ENCODE data around the gene OR9G1.
"Not testable (repeated sequence)": the region's sequence is repeated elsewhere in the genome, so short reads cannot be mapped to it uniquely, and the experiment has no call there.

The OR9G1 gene, protein sequence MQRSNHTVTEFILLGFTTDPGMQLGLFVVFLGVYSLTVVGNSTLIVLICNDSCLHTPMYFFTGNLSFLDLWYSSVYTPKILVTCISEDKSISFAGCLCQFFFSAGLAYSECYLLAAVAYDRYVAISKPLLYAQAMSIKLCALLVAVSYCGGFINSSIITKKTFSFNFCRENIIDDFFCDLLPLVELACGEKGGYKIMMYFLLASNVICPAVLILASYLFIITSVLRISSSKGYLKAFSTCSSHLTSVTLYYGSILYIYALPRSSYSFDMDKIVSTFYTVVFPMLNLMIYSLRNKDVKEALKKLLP

DNA sequence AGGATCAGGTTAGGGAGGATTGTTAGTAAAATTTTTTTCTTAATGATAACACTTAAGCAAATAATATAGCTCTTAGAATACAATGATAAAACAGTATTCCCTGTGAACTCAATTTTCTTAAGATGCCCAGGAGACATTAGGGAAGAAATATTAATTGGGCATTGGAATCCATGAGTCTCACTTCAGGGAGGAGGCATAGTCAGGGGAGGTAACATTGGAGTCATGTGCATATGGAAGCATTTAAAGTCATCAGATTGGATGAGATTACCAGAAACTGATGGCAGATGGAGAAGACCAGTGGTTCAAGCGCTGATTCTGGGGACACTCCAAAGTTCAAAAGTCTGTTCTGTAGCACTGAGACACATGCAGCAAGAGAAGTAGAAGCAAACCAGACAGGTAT, at the start of gene OR9G1:
Gene OR9G1, plus strand, starts transcription at position 301 of the 400 bp plus-strand sequence. CDS start 1,293 bp downstream, outside the sequence.
- H3K9me3 Mint-ChIP-seq, result peaks cover 3% of the 10 kb centered on the region
- no peaks in the 10 kb centered on the region for H3K4me1 Mint-ChIP-seq (ENCODE audit: low read depth)
- H3K4me3 Mint-ChIP-seq, result no peak within 1 kb of the TSS
- no peak within 1 kb of the TSS for H3K27ac Mint-ChIP-seq
- H3K27me3 Mint-ChIP-seq (ENCODE audit: low read depth), result no peaks in the 10 kb centered on the region
- H3K36me3 Mint-ChIP-seq (ENCODE audit: low read depth), result no peaks in the 10 kb centered on the region

DNA sequence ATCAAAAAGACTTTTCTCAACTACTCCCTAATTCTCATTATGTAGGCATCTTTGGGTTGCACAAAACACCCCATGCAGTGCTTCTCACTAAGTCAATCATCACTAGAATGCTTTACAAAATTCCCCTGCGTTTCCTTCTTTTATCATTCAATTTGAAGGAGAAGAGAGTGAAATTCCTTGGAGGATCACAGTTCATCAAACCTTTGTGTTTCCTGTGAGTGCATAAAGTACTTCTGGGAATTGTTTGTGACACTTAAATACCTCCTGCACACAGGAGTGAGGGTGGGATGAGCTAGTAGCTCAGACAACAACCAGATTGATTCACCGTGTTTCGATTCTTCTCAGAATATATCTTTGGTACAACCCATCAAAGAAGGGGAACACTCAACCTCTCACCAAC, 39.1 kb upstream of the OR9G1 start:
- no peak overlapping the region for H3K4me3 Mint-ChIP-seq
- no peaks in the 10 kb centered on the region for H3K36me3 Mint-ChIP-seq (ENCODE audit: low read depth)
- peaks cover 16% of the 10 kb centered on the region for H3K9me3 Mint-ChIP-seq
- no peaks in the 10 kb centered on the region for H3K27me3 Mint-ChIP-seq (ENCODE audit: low read depth)
- H3K27ac Mint-ChIP-seq, result no peak overlapping the region
- H3K4me1 Mint-ChIP-seq (ENCODE audit: low read depth), result no peaks in the 10 kb centered on the region

- Mint-ChIP-seq H3K27ac (no peak within 1 kb of the TSS), H3K9me3 (peaks cover 9% of the 10 kb centered on the region), H3K27me3 (ENCODE audit: low read depth) (no peaks in the 10 kb centered on the region), H3K4me1 (ENCODE audit: low read depth) (no peaks in the 10 kb centered on the region), H3K36me3 (ENCODE audit: low read depth) (no peaks in the 10 kb centered on the region), H3K4me3 (no peak within 1 kb of the TSS)
Observed at GRCh38 chr11:56663386-56663785, 35.5 kb upstream of the OR9G1 start, which contains the start of gene OR5AR1. TSS of gene OR5AR1 (plus strand) at chr11:56663686. CDS start at chr11:56663686, 0 bp downstream.

GRCh38 chr11:56670984-56671383, 27.9 kb upstream of the OR9G1 start:
- Mint-ChIP-seq H3K4me3 (no peak overlapping the region), H3K36me3 (ENCODE audit: low read depth) (no peaks in the 10 kb centered on the region), H3K9me3 (peaks cover 11% of the 10 kb centered on the region), H3K27ac (no peak overlapping the region), H3K4me1 (ENCODE audit: low read depth) (no peaks in the 10 kb centered on the region), H3K27me3 (ENCODE audit: low read depth) (no peaks in the 10 kb centered on the region)

DNA sequence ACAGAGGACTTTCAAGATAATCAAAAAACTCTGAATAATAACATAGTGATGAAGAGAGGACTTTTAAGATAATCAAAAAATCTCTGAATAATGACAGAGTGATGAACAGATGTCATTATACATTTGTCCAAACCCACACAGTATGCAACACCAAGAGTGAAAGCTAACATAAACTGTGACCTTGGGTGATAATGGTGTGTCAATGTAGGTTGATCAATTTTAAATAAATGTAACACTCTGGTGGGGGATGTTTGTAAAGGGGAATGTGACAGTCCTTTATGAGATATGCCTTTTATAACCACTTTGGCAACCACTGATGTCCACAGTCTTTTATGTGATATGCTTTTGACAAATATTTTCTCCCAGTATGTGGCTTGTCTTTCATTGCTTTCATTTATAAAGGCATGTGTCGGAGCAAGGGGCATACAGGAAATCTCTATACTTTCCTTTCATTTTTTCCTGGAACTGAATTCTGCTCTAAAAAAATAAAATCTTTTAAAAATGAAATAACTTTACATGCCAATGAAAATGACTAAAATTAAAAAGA, 10.3 kb upstream of the OR9G1 start:
- H3K4me3 Mint-ChIP-seq, result no peak overlapping the region
- H3K4me1 Mint-ChIP-seq (ENCODE audit: low read depth), result no peaks in the 10 kb centered on the region
- H3K36me3 Mint-ChIP-seq (ENCODE audit: low read depth), result no peaks in the 10 kb centered on the region
- H3K27me3 Mint-ChIP-seq (ENCODE audit: low read depth), result no peaks in the 10 kb centered on the region
- peaks cover 2% of the 10 kb centered on the region for H3K9me3 Mint-ChIP-seq
- H3K27ac Mint-ChIP-seq, result no peak overlapping the region

- not testable (repeated sequence) for H3K27ac Mint-ChIP-seq; H3K4me3 Mint-ChIP-seq; H3K9me3 Mint-ChIP-seq; H3K4me1 Mint-ChIP-seq (ENCODE audit: low read depth); H3K27me3 Mint-ChIP-seq (ENCODE audit: low read depth); H3K36me3 Mint-ChIP-seq (ENCODE audit: low read depth)
Observed at GRCh38 chr11:56691179-56691578, 7.7 kb upstream of the OR9G1 start.

DNA sequence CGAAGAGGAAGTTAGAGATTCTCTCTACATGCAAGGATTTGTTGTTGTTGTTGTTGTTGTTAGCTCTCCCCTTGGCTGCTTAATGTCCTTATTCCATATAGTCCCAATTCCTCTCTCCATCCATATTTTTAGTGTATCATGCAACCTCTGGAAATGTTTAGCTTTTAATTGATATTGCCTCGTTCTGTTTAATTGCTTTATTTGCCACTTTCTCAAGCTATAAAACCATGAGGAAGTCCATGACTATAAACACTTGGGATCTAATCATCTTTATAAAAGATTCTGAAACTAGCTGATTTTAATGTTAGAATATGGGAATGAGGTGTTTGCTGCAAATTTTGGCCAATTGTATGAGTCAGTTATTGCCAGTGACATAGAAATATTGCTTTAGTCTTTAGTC, 5.5 kb upstream of the OR9G1 start:
- Mint-ChIP-seq H3K4me3 (no peak overlapping the region), H3K27ac (no peak overlapping the region), H3K27me3 (ENCODE audit: low read depth) (no peaks in the 10 kb centered on the region), H3K36me3 (ENCODE audit: low read depth) (no peaks in the 10 kb centered on the region), H3K4me1 (ENCODE audit: low read depth) (no peaks in the 10 kb centered on the region), H3K9me3 (no peaks in the 10 kb centered on the region)

DNA sequence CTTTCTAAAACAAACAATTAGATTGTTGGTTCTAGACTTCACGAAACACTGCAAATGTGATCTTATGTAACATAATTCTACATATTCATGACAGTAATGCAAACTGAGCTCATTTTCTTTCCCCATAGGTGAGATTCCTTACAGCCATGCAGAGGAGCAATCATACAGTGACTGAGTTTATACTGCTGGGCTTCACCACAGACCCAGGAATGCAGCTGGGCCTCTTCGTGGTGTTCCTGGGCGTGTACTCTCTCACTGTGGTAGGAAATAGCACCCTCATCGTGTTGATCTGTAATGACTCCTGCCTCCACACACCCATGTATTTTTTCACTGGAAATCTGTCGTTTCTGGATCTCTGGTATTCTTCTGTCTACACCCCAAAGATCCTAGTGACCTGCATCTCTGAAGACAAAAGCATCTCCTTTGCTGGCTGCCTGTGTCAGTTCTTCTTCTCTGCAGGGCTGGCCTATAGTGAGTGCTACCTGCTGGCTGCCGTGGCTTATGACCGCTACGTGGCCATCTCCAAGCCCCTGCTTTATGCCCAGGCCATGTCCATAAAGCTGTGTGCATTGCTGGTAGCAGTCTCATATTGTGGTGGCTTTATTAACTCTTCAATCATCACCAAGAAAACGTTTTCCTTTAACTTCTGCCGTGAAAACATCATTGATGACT, 1.5 kb downstream of the OR9G1 start:
- Mint-ChIP-seq H3K4me3 (no peak overlapping the region), H3K27me3 (ENCODE audit: low read depth) (no peaks in the 10 kb centered on the region), H3K4me1 (ENCODE audit: low read depth) (no peaks in the 10 kb centered on the region), H3K9me3 (peaks cover 3% of the 10 kb centered on the region), H3K36me3 (ENCODE audit: low read depth) (no peaks in the 10 kb centered on the region), H3K27ac (no peak overlapping the region)

GRCh38 chr11:56700914-56701485, 2.1 kb downstream of the OR9G1 start:
- no peaks in the 10 kb centered on the region for H3K4me1 Mint-ChIP-seq (ENCODE audit: low read depth)
- no peak overlapping the region for H3K27ac Mint-ChIP-seq
- no peaks in the 10 kb centered on the region for H3K36me3 Mint-ChIP-seq (ENCODE audit: low read depth)
- no peak overlapping the region for H3K4me3 Mint-ChIP-seq
- no peaks in the 10 kb centered on the region for H3K27me3 Mint-ChIP-seq (ENCODE audit: low read depth)
- H3K9me3 Mint-ChIP-seq, result peaks cover 3% of the 10 kb centered on the region

DNA sequence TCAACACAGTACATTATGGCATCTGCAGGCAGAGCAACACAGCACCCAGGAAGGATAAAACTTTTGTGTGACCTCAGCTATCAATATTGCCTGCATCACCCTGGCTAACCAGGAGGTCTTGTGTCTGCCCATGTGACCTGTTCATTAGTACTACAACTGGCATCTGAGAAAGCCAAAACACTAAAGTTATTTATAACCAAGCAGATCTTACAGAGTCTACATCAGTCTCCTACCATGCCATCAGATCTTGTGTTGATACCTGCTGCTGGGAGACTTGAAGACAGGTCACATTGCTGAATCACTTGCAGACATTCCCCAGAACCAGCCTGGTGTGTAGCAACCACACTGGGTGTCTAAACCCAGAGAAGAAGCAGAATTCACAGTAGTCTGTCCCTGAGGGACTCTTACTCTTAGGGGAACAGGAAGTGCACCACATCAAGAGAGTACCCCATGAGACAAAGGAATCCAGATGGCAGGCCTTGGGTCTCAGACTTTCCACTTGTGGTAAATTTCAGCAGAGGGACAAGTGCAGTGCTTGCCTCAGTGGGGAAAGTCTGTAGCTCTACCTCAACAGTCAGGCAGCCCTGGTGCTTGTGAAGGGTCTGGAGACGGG, 7.0 kb downstream of the OR9G1 start:
- no peaks in the 10 kb centered on the region for H3K4me1 Mint-ChIP-seq (ENCODE audit: low read depth)
- H3K36me3 Mint-ChIP-seq (ENCODE audit: low read depth), result no peaks in the 10 kb centered on the region
- H3K9me3 Mint-ChIP-seq, result peaks cover 3% of the 10 kb centered on the region
- no peaks in the 10 kb centered on the region for H3K27me3 Mint-ChIP-seq (ENCODE audit: low read depth)
- H3K4me3 Mint-ChIP-seq, result no peak overlapping the region
- no peak overlapping the region for H3K27ac Mint-ChIP-seq

DNA sequence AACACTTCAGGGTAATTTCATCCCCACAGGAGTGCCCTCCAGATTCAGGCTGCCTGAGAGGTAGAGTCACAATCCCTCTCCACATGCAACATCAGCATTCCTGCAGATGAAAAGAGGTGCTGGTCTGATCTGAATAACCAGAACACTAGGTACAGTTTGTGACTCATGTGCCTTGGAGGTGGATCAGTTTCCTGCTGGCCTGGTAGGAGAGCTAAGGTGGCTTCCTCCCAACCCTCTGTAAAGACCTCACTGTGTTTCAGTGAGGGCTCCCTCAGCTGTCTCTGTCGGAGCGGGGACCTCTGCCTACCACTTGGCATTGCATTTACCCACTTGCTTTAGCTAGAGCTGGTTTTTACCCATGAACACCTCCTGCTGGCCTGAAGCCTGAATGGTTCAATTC, 7.6 kb downstream of the OR9G1 start:
- H3K27me3 Mint-ChIP-seq (ENCODE audit: low read depth), result no peaks in the 10 kb centered on the region
- H3K36me3 Mint-ChIP-seq (ENCODE audit: low read depth), result no peaks in the 10 kb centered on the region
- H3K27ac Mint-ChIP-seq, result no peak overlapping the region
- H3K4me1 Mint-ChIP-seq (ENCODE audit: low read depth), result no peaks in the 10 kb centered on the region
- H3K9me3 Mint-ChIP-seq, result peaks cover 5% of the 10 kb centered on the region
- no peak overlapping the region for H3K4me3 Mint-ChIP-seq

GRCh38 chr11:56714206-56714605, 15.3 kb downstream of the OR9G1 start:
- Mint-ChIP-seq H3K4me3 (no peak overlapping the region), H3K27me3 (ENCODE audit: low read depth) (no peaks in the 10 kb centered on the region), H3K36me3 (ENCODE audit: low read depth) (no peaks in the 10 kb centered on the region), H3K4me1 (ENCODE audit: low read depth) (no peaks in the 10 kb centered on the region), H3K27ac (no peak overlapping the region), H3K9me3 (peaks cover 16% of the 10 kb centered on the region)

DNA sequence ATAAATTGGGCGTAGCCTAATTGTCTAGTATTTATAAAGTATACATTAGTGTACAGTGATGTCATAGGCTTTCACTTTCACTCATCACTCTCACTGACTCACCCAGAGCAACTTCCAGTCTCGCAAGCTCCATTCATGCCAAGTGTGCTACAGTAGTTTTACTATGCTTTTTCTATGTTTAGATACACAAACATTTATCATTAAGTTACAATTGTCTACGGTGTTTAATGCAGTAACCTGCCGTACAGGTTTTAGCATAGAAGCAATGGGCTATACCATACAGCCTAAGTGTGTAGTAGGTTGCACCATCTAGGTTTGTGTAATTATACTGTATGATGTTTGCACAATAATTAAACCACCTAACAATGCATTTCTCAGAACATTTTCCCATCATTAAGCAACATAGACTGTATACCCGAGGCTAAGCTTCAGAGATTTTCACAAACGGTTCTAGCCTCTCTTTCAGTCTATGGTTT, 17.5 kb downstream of the OR9G1 start:
- Mint-ChIP-seq H3K27ac (no peak overlapping the region), H3K9me3 (peaks cover 16% of the 10 kb centered on the region), H3K27me3 (ENCODE audit: low read depth) (no peaks in the 10 kb centered on the region), H3K36me3 (ENCODE audit: low read depth) (no peaks in the 10 kb centered on the region), H3K4me1 (ENCODE audit: low read depth) (no peaks in the 10 kb centered on the region), H3K4me3 (no peak overlapping the region)

DNA sequence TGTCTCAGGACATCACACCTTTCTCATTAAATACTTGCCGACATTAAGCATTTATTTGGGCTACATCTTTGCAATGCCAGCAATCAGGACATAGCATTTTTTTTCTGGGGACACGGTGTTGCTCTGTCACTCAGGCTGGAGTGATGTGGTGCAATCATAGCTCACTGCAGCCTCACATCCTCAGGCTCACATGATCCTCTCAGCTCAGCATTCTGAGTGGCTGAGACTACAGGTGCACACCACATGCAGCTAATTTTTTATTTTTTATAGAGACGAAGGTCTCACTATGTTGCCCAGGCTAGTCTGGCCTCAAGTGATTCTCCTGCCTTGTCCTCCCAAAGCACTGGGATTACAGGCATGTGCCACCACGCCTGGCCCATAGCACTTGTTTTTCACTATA, 21.6 kb downstream of the OR9G1 start:
- Mint-ChIP-seq H3K36me3 (ENCODE audit: low read depth) (no peaks in the 10 kb centered on the region), H3K4me3 (no peak overlapping the region)

More for the DNA sequence above, 21.6 kb downstream of the OR9G1 start:
- peaks cover 12% of the 10 kb centered on the region for H3K9me3 Mint-ChIP-seq
- H3K27me3 Mint-ChIP-seq (ENCODE audit: low read depth), result no peaks in the 10 kb centered on the region
- H3K27ac Mint-ChIP-seq, result no peak overlapping the region
- no peaks in the 10 kb centered on the region for H3K4me1 Mint-ChIP-seq (ENCODE audit: low read depth)

All from T-helper 1 cell treated with Interleukin-12 subunit alpha and Interleukin-12 subunit beta and Interleukin-4 antibody, amounts not matched to agents 30 μg/mL and 1 μg/mL, for 36 hours (primary cell).